GM12872 (cell line): ENCODE data around the gene FOXO4.

ENCODE experiments used
- TF ChIP-seq, protein P1 (sequence below): IDR thresholded peaks from 3 replicates; pipeline ENCODE4 v1.5.1; 2011; ENCODE audit warnings: low read depth, mild to moderate bottlenecking, low read length, moderate library complexity; ENCODE audit not compliant: insufficient read depth

FOXO4 gene

DNA sequence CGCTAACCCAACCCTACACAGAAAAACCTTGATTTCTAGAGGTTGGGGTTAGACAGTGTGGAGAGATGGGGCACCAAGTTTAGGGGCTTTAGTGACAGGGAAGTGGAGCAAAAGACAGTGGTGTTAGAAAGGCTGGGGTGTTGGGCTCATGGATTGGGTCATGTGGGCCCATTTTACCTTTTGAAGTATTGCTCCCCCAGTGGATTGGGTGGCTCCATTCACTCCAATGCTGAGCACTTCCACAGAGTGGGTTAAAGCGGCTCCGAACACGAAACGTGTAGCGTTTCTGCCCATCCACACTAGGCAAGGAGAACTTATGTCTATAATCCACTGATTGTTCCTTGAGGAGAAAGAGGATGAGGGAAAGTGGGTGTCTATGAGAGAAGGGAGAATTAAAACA is 13.4 kb downstream of the FOXO4 start:
- TF ChIP-seq, protein P1, sequence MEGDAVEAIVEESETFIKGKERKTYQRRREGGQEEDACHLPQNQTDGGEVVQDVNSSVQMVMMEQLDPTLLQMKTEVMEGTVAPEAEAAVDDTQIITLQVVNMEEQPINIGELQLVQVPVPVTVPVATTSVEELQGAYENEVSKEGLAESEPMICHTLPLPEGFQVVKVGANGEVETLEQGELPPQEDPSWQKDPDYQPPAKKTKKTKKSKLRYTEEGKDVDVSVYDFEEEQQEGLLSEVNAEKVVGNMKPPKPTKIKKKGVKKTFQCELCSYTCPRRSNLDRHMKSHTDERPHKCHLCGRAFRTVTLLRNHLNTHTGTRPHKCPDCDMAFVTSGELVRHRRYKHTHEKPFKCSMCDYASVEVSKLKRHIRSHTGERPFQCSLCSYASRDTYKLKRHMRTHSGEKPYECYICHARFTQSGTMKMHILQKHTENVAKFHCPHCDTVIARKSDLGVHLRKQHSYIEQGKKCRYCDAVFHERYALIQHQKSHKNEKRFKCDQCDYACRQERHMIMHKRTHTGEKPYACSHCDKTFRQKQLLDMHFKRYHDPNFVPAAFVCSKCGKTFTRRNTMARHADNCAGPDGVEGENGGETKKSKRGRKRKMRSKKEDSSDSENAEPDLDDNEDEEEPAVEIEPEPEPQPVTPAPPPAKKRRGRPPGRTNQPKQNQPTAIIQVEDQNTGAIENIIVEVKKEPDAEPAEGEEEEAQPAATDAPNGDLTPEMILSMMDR: no peak

DNA sequence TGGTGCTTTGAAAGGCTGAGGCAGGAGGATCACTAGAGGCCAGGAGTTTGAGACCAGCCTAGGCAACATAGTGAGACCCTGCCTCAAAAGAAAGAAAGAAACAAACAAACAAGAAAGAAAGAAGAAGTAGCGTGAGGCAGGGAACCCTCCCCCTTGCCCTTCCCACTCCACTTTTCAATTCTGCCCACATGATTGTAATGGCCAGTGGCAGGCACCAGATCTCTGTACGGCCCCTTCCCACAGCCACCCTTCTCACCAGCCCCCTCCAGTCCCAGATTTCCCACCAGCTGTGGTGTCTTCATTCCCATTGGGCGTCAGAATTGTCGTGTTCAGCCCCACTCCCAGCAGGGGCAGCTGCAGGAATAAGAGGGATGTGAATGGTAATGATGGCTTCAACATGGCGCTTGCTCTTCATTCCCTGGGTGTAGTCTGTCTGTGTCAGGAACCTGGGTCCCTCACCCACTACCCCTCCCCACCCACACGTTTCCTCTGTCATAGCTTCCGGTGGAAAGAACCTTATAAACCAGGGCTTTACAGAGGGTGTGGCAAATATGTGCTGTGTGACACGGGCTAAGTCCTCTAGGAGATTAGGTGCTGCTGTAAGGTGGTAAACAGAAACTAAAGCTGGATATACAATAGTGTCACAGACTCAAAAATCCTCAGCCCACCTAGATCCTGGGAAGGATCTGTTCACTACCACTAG is 15.6 kb downstream of the FOXO4 start, which contains the start of gene IL2RG:
Gene IL2RG, minus strand, starts transcription at position 437 of the 703 bp plus-strand sequence. Its CDS starts 38 bp downstream, at position 399.
- TF ChIP-seq, protein P1: no peak

DNA sequence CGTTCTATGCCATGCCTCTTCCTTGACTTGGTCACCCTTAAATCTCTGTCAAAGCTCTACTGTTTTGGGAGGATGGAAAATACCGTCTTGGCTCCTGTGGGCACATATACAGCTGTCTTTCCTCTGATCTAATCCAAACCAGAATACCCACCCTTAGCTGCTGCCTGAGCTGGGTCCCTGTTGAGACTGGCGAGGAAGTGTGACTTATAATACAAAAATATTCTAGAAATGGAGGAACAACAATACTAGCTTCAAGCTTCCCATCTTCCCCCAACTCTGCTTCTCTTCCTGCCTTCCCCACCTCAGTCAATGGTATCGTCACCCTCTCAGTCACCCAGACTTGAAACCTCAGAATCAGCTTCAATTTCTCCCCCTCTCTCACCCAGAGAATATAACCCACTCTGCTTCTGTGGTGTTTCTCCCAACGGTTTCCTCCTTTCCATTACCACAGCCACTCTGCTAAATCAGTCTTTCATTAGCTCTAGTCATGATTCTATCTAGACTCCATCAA is 16.3 kb downstream of the FOXO4 start:
- TF ChIP-seq, protein P1: no peak

DNA sequence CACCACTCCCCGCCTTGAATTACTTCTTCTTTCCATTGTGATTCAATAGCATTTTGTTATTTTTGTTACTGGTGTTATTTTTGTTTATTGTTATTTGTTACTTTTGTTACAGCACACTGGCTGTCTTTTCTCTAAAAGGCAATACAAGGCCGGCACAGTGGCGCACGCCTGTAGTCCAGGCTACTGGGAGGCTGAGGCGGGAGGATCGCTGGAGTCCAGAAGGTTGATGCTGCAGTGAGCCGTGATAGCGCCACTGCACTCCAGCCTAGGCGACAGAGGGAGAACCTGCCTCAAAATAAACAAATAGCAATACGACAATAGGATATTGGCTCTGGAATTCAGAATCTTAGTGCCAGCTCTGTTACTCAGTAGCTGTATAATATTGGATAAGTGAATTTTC is 21.7 kb downstream of the FOXO4 start:
- TF ChIP-seq, protein P1: no peak

DNA sequence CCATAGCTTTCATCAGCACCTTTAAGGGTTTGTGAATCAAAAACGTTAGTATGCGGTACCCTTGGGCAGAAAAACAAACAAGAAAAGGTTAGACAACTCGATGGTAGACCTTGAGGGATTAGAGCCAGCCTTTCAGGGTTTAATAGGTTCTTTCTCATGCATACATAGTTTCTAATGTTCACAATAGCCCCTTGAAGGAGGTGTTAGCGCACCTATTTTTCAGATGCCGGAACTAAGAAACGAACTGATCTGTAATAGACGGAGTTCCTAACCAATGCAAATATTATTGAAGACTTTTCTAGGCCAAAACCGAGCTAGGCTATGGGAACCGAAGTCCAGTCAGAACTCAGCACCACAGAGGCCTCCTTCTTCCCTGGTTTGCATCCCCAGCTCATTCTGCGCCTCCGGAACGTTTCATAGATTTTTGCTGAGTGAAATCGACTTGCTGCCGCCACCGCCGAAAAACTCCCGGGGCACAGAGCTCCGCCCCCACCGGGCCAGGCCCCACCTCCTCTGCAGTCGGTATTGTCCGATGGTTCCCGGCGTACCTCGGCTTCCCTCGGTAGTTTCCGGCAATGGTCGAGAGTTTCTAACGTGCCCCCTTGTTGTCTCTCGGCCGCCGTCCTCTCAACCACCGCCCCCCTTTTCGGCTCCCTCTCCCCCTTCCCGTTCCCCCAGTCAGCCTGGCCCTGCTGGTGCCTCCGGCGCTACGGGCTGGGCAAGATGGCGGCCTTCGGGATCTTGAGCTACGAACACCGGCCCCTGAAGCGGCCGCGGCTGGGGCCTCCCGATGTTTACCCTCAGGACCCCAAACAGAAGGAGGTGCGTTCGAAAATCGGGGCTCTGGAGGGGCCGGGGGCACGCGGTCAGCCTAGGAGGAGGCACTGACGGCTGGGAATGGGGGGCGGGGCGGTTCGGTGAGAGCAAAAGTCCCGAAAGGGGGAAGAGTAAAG is 22.7 kb downstream of the FOXO4 start, which contains the start of gene MED12:
Gene MED12, plus strand, starts transcription at position 565 of the 953 bp plus-strand sequence. Its CDS starts 159 bp downstream, at position 724.
- TF ChIP-seq, protein P1: no peak

DNA sequence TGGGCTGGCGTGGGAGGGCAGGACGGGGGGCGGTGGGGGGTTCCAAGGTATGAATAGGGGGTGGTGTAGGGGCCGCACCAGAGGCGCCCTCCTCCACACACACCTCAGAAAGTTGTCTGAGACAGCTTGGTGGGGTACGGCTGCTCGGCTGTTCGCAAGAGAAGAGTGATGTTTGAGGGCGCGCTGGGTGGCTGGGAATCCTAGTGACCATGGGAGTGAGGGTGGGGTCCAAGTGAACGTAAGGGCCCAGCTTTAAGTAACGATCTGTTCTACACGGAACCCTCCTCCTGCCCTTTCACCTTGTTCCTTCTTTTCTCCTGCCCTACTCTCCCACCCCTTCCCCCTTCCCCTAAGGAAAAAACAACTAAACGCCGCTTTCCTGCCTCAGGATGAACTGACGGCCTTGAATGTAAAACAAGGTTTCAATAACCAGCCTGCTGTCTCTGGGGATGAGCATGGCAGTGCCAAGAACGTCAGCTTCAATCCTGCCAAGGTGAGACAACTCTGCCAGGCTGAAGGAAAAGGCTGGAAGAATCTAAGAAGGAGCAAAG is 23.4 kb downstream of the FOXO4 start:
- TF ChIP-seq, protein P1: no peak

DNA sequence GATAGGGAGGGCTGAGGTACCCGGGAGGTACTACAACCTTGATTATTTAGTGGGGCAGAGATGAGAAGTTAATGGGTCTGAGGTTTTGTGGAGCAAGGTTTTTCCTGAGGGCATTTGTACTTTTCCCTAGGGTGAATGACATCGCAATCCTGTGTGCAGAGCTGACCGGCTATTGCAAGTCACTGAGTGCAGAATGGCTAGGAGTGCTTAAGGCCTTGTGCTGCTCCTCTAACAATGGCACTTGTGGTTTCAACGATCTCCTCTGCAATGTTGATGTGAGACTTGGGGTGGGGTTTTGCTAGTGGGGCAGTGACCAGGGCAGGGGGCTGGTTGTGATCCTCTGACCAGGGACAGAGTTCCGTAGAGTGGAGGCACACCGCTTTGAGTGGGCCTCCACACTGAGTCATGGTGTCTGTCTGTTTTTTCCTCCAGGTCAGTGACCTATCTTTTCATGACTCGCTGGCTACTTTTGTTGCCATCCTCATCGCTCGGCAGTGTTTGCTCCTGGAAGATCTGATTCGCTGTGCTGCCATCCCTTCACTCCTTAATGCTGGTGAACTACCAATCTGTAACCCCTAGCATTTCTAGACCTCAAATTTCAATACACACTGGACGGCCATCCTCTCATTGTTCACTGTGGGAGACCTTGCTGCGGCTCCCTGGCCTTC is 32.6 kb downstream of the FOXO4 start:
- TF ChIP-seq, protein P1: no peak
